Mesenchymal stem cell (in vitro differentiated cells and primary cell): ENCODE data around the gene LDB2.

Experiments used
- DNase-seq: peaks from one replicate; pipeline ENCODE4 v3.0.0-alpha.2; 2013
- H2AFZ ChIP-seq: one replicate; pipeline ENCODE4 v1.6.1; 2013; ENCODE audit warnings: low read depth, mild to moderate bottlenecking, control low read depth, inconsistent platforms, low read length, moderate library complexity
- H2AK5ac ChIP-seq: 2 replicates; pipeline ENCODE4 v1.6.1; 2013; ENCODE audit warnings: low read length, moderate library complexity, mild to moderate bottlenecking, inconsistent platforms; ENCODE audit not compliant: severe bottlenecking
- H2BK120ac ChIP-seq: one replicate; pipeline ENCODE4 v1.6.1; 2013; ENCODE audit warnings: low read depth, mild to moderate bottlenecking, inconsistent platforms, low read length, moderate library complexity
- H2BK12ac ChIP-seq, 2 experiments: one replicate each; pipeline ENCODE4 v1.6.1; 2013; ENCODE audit warnings: inconsistent platforms in 2 of 2, low read length in 2 of 2, mild to moderate bottlenecking in 2 of 2, moderate library complexity in 2 of 2, control low read depth in 1 of 2
- H2BK15ac ChIP-seq: one replicate; pipeline ENCODE4 v1.6.1; 2013; ENCODE audit warnings: mild to moderate bottlenecking, low read depth, inconsistent platforms; ENCODE audit not compliant: poor library complexity, severe bottlenecking
- H2BK5ac ChIP-seq: 2 replicates; pipeline ENCODE4 v1.6.1; 2013; ENCODE audit warnings: low read depth, mild to moderate bottlenecking, low read length, control low read depth, inconsistent platforms; ENCODE audit not compliant: poor library complexity, severe bottlenecking
- H3K14ac ChIP-seq, 2 experiments: one replicate each; pipeline ENCODE4 v1.6.1; 2013; ENCODE audit warnings: inconsistent platforms in 2 of 2, low read length in 2 of 2, control low read depth in 1 of 2, mild to moderate bottlenecking in 1 of 2, moderate library complexity in 1 of 2
- H3K18ac ChIP-seq, 2 experiments: one replicate each; pipeline ENCODE4 v1.6.1; 2013; ENCODE audit warnings: inconsistent platforms in 2 of 2, low read length in 2 of 2, control low read depth in 1 of 2, low read depth in 1 of 2, mild to moderate bottlenecking in 1 of 2
- H3K23ac ChIP-seq, 2 experiments: one replicate each; pipeline ENCODE4 v1.6.1; 2013; ENCODE audit warnings: inconsistent platforms in 2 of 2, low read length in 2 of 2, mild to moderate bottlenecking in 2 of 2, moderate library complexity in 2 of 2, control low read depth in 1 of 2
- H3K27ac ChIP-seq: 2 replicates; pipeline ENCODE4 v1.5.1; 2013; ENCODE audit warnings: mild to moderate bottlenecking, moderate library complexity, low read length, control low read depth, inconsistent platforms; ENCODE audit not compliant: poor library complexity, severe bottlenecking
- H3K27me3 ChIP-seq, 2 experiments: 2 replicates each; pipeline versions ENCODE4 v1.6.1 to v1.7.0; 2013; ENCODE audit warnings: low read length in 2 of 2, mild to moderate bottlenecking in 2 of 2, moderate library complexity in 2 of 2, control low read depth in 1 of 2, inconsistent platforms in 1 of 2; ENCODE audit not compliant: control insufficient read depth in 1 of 2, insufficient read depth in 1 of 2
- H3K36me3 ChIP-seq, 2 experiments: 2 replicates each; pipeline versions ENCODE4 v1.6.1 to v1.7.0; 2013; ENCODE audit warnings: low read length in 2 of 2, control low read depth in 1 of 2, inconsistent platforms in 1 of 2, low read depth in 1 of 2, mild to moderate bottlenecking in 1 of 2; ENCODE audit not compliant: insufficient read depth in 2 of 2, control insufficient read depth in 1 of 2
- H3K4ac ChIP-seq, 2 experiments: one replicate each; pipeline ENCODE4 v1.6.1; 2013; ENCODE audit warnings: inconsistent platforms in 2 of 2, low read length in 2 of 2, mild to moderate bottlenecking in 2 of 2, moderate library complexity in 2 of 2, control low read depth in 1 of 2, low read depth in 1 of 2
- H3K4me1 ChIP-seq: 2 replicates; pipeline ENCODE4 v1.6.1; 2013; ENCODE audit warnings: low read depth, low read length, control low read depth; ENCODE audit not compliant: control insufficient read depth, insufficient read depth
- H3K4me2 ChIP-seq: 2 replicates; pipeline ENCODE4 v1.6.1; 2013; ENCODE audit warnings: low read length, mild to moderate bottlenecking, inconsistent platforms; ENCODE audit not compliant: poor library complexity, severe bottlenecking
- H3K4me3 ChIP-seq, 2 experiments: 2 replicates each; pipeline versions ENCODE4 v1.5.1 to v1.7.0; 2013; ENCODE audit warnings: low read length in 2 of 2, mild to moderate bottlenecking in 2 of 2, control low read depth in 1 of 2, low read depth in 1 of 2; ENCODE audit not compliant: insufficient read depth in 1 of 2
- H3K79me1 ChIP-seq: replicated peaks from 2 replicates; pipeline ENCODE4 v1.6.1; 2013; ENCODE audit warnings: mild to moderate bottlenecking, control low read depth, low read length, inconsistent platforms; ENCODE audit not compliant: poor library complexity, severe bottlenecking
- H3K9ac ChIP-seq: 2 replicates; pipeline ENCODE4 v1.7.0; 2013; ENCODE audit warnings: mild to moderate bottlenecking, low read length, moderate library complexity
- H3K9me3 ChIP-seq: 2 replicates; pipeline ENCODE4 v1.7.0; 2013; ENCODE audit warnings: mild to moderate bottlenecking, low read length; ENCODE audit not compliant: control insufficient read depth
- H4K8ac ChIP-seq: one replicate; pipeline ENCODE4 v1.6.1; 2013; ENCODE audit warnings: inconsistent platforms, mild to moderate bottlenecking, low read length, moderate library complexity
- H4K91ac ChIP-seq: one replicate; pipeline ENCODE4 v1.6.1; 2013; ENCODE audit warnings: mild to moderate bottlenecking, low read length, inconsistent platforms
- WGBS: methylation state at CpG from one replicate; pipeline ENCODE4 v1.1.7; 2013; ENCODE audit warnings: mixed read lengths; 5-methylcytosine and 5-hydroxymethylcytosine counted together

Gene LDB2

GRCh38 chr4:16750216-16750615 is 148.2 kb downstream of the LDB2 start:
- no peak overlapping the region for H3K23ac ChIP-seq
- no peak overlapping the region for H3K27ac ChIP-seq
- no peaks in the 10 kb centered on the region for H3K9me3 ChIP-seq

DNA sequence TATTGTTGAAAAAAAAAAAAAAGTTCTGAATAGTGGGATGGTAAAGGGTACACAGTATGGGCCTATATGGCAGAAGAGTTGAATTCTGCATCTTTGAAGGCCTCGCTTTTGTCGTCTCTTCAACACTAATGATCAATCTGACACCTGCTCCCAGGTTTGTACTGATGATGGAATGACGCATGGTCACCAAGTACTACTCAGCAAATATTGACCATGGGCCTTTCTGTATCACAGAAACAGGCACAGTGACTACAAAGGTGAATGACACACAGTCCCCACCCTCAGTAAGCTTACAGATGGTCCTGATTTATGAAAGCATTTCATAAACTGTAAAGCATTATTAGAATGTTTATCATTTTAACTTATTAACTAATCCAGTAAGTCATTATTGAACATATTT is 152.6 kb downstream of the LDB2 start:
- Histone ChIP-seq H2BK15ac (no peak overlapping the region), H3K36me3 (peaks cover 0 to 14% of the 10 kb centered on the region in 2 experiments), H3K14ac (no peak overlapping the region), H4K8ac (no peak overlapping the region), H3K4ac (no peak overlapping the region), H3K27ac (no peak overlapping the region), H3K9me3 (no peaks in the 10 kb centered on the region), H2AFZ (no peak overlapping the region), H3K27me3 (no peaks in the 10 kb centered on the region), H3K9ac (no peak overlapping the region), H3K18ac (no peak overlapping the region), H2AK5ac (no peak overlapping the region), H3K4me1 (no peaks in the 10 kb centered on the region), H3K4me2 (no peak overlapping the region), H3K4me3 (no peak overlapping the region), H2BK12ac (no peak overlapping the region), H2BK5ac (no peak overlapping the region), H3K79me1 (no peaks in the 10 kb centered on the region), H3K23ac (no peak overlapping the region), H2BK120ac (no peak overlapping the region), H4K91ac (no peak overlapping the region)
- WGBS: 98% methylated on average over 3 of the region's 3 CpGs
- no peak for DNase-seq

More at GRCh38 chr4:16750216-16750615, 148.2 kb downstream of the LDB2 start:
- no peak overlapping the region for H4K91ac ChIP-seq
- H4K8ac ChIP-seq: peak overlapping the region; percentile 30
- H3K18ac ChIP-seq: no peak overlapping the region
- H2AFZ ChIP-seq: no peak overlapping the region
- no peak overlapping the region for H3K4ac ChIP-seq
- peaks cover 0 to 46% of the 10 kb centered on the region in 2 experiments for H3K36me3 ChIP-seq
- 96% methylated on average over 1 of the region's 2 CpGs for WGBS
- H2BK5ac ChIP-seq: no peak overlapping the region
- H3K4me2 ChIP-seq: no peak overlapping the region
- H3K4me1 ChIP-seq: no peaks in the 10 kb centered on the region
- no peaks in the 10 kb centered on the region for H3K79me1 ChIP-seq
- H2BK120ac ChIP-seq: no peak overlapping the region
- DNase-seq: no peak
- H2BK15ac ChIP-seq: no peak overlapping the region
- no peak overlapping the region for H2AK5ac ChIP-seq
- no peak overlapping the region for H3K4me3 ChIP-seq
- no peak overlapping the region for H3K9ac ChIP-seq
- H3K27me3 ChIP-seq: no peaks in the 10 kb centered on the region
- H2BK12ac ChIP-seq: no peak overlapping the region
- no peak overlapping the region for H3K14ac ChIP-seq

DNA sequence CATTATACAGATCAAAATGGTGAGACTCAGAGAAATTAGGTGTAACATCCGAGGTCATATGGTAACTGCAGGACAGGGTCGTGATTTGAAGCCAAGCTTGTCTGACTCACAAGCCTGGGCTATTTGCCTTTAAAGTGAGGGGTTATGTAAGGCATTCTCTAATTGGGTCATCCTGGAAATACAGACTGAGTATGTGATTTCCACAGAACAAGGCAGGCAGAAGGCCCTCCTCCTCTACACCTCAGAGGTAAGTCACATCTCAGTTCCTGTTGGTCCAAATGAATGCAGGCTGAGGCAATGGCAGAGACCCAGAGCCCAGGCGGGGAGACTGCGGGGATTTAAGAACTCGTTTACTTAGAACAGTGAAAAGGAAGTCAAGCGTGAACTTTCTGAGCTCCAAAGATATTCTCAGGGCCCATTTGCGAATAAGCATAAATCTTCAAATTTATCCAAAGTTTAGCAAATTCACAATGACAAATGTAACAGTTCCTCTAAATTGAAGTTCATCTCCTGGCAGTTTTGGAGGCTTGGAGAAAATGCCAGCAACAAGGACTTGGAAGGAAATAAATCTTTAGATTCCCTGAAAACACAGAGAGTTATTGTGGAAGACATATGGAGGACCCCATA is 153.3 kb downstream of the LDB2 start:
- WGBS: 82% methylated on average over 7 of the region's 7 CpGs
- Histone ChIP-seq H2AFZ (no peak overlapping the region), H2BK12ac (no peak overlapping the region), H3K4me1 (no peaks in the 10 kb centered on the region), H3K79me1 (no peaks in the 10 kb centered on the region), H3K9me3 (no peaks in the 10 kb centered on the region), H3K27me3 (no peaks in the 10 kb centered on the region), H3K36me3 (peaks cover 0 to 6% of the 10 kb centered on the region in 2 experiments), H3K4me3 (no peak overlapping the region), H3K9ac (no peak overlapping the region), H2BK15ac (no peak overlapping the region), H3K23ac (no peak overlapping the region), H2AK5ac (no peak overlapping the region), H3K18ac (no peak overlapping the region), H4K91ac (no peak overlapping the region), H3K27ac (no peak overlapping the region), H3K4ac (no peak overlapping the region), H3K4me2 (no peak overlapping the region), H4K8ac (no peak overlapping the region), H2BK120ac (no peak overlapping the region), H3K14ac (no peak overlapping the region), H2BK5ac (no peak overlapping the region)
- peak; percentile 40 for DNase-seq

GRCh38 chr4:16741287-16741686 is 157.2 kb downstream of the LDB2 start:
- no peak for DNase-seq
- Histone ChIP-seq H3K79me1 (no peaks in the 10 kb centered on the region), H3K4ac (no peak overlapping the region), H3K18ac (no peak overlapping the region), H4K8ac (no peak overlapping the region), H3K4me1 (no peaks in the 10 kb centered on the region), H4K91ac (no peak overlapping the region), H3K27me3 (no peaks in the 10 kb centered on the region), H3K9me3 (no peaks in the 10 kb centered on the region), H2BK5ac (no peak overlapping the region), H3K9ac (no peak overlapping the region), H2BK12ac (no peak overlapping the region), H2BK120ac (no peak overlapping the region), H3K36me3 (no peaks in the 10 kb centered on the region), H2AK5ac (no peak overlapping the region), H3K4me3 (no peak overlapping the region), H3K14ac (no peak overlapping the region), H3K4me2 (no peak overlapping the region), H3K27ac (no peak overlapping the region), H3K23ac (no peak overlapping the region), H2BK15ac (no peak overlapping the region), H2AFZ (no peak overlapping the region)
- WGBS: 97% methylated on average over 3 of the region's 3 CpGs
